ENCODE measurements around the gene TTLL9.

- TF ChIP-seq CTCF (conservative IDR thresholded peaks at IDR 0.05; ENCODE audit: low read depth, low read length) = no peak
- TF ChIP-seq EZH2 (IDR thresholded peaks at IDR 0.05; ENCODE audit: borderline replicate concordance, low read depth, low read length, poor library complexity, severe bottlenecking) = no peak
Measured at GRCh38 chr20:31826074-31826473, 44.4 kb upstream of the TTLL9 start.
